H1 (cell line): ENCODE data around the gene ZNF423. TPM values are rescaled to one million over a fixed set of nuclear protein-coding genes. Genes with fewer than 3 reads are reported as not detected.

ENCODE experiments used
- ATF3 ChIP-seq: IDR thresholded peaks from 2 replicates; pipeline ENCODE4 v1.6.1; 2011; ENCODE audit warnings: low read depth, mild to moderate bottlenecking, low read length; ENCODE audit not compliant: insufficient read depth
- CBX8 ChIP-seq: fragments of 300-800, 300-1000 bp; sonication (generic); IDR thresholded peaks from 2 replicates; pipeline ENCODE4 v1.7.1; 2016; ENCODE audit warnings: low read depth, low read length, borderline replicate concordance
- CHD7 ChIP-seq: fragments of 300-600 bp; sonication (generic); IDR thresholded peaks from 2 replicates; pipeline ENCODE4 v1.7.1; 2012; ENCODE audit warnings: low read length, moderate library complexity, mild to moderate bottlenecking, inconsistent platforms; ENCODE audit not compliant: insufficient replicate concordance
- JUN ChIP-seq: IDR thresholded peaks from 2 replicates; pipeline ENCODE4 v1.6.1; 2011; ENCODE audit warnings: low read depth, mild to moderate bottlenecking, improper control_type of control experiment, low read length
- KDM1A ChIP-seq: fragments of 200-600, 300-600 bp; sonication (generic); IDR thresholded peaks from 2 replicates; pipeline ENCODE4 v1.7.1; 2016; ENCODE audit warnings: mild to moderate bottlenecking, low read length, borderline replicate concordance
- NRF1 ChIP-seq: IDR thresholded peaks from 2 replicates; pipeline ENCODE4 v1.6.1; 2011; ENCODE audit warnings: mild to moderate bottlenecking, low read depth, low read length, improper control_type of control experiment
- SAP30 ChIP-seq: fragments of 300-600 bp; sonication (generic); IDR thresholded peaks from 2 replicates; pipeline ENCODE4 v1.7.1; 2012; ENCODE audit warnings: low read length, moderate library complexity, mild to moderate bottlenecking, inconsistent platforms; ENCODE audit not compliant: insufficient read depth, insufficient replicate concordance
- ZNF274 ChIP-seq: IDR thresholded peaks from 2 replicates; pipeline ENCODE4 v1.7.0; 2012; ENCODE audit warnings: low read length, borderline replicate concordance; ENCODE audit errors: extremely low read depth
- polyA plus RNA-seq, 7 experiments: library from polyadenylated mRNA; depleted of rRNA in 3 of 7; stranded (reverse) in 5 of 7; unstranded in 2 of 7; fragments of >200 nt in 5 of 7; fragments of 200-250 nt in 2 of 7; gene quantifications; 1 replicate in 5 of 7; 2 replicates in 1 of 7; 4 replicates in 1 of 7; pipeline versions ENCODE4 v1.2.1 to v1.2.3, GENCODE V29; 2011 to 2013; ENCODE audit warnings: missing spikeins in 2 of 7, mixed read lengths in 2 of 7
- total RNA-seq: library from RNA; stranded (reverse); fragmentation: NEBNext Ultra II Directional; extraction: Animal tissue kit (Norgen Biotek cat#: 25700); gene quantifications from 2 replicates; pipeline ENCODE4 v1.2.1, GENCODE V29; 2021

Gene ZNF423
- total and polyA plus RNA-seq, 2 of the 8 experiments (the other 6 are each of a cell fraction or from before 2014, with no cell fraction given) = 38.2 to 52.3 TPM

GRCh38 chr16:49491771-49492761 is 363.8 kb downstream of the ZNF423 start (continued):
- TF ChIP-seq CHD7 (no peak), NRF1 (no peak), ATF3 (no peak), ZNF274 (no peak), KDM1A (no peak), JUN (no peak), SAP30 (no peak), CBX8 (no peak)
